T-helper 2 cell treated with Interferon-gamma antibody and Interleukin-4, amounts not matched to agents 5 μg/mL and 100 μg/mL, for 36 hours (primary cell): ENCODE results near the gene ACER1.

Experiments used
- DNase-seq: peaks from one replicate; pipeline ENCODE4 v3.0.0; 2021; ENCODE audit warnings: low spot score
- H3K27ac Mint-ChIP-seq: one replicate; pipeline ENCODE4 v1.8.0; 2021; ENCODE audit warnings: mild to moderate bottlenecking, mixed read lengths
- H3K27me3 Mint-ChIP-seq: one replicate; pipeline ENCODE4 v1.8.0; 2021; ENCODE audit warnings: low read depth, mixed read lengths
- H3K36me3 Mint-ChIP-seq: one replicate; pipeline ENCODE4 v1.8.0; 2021; ENCODE audit warnings: low read depth, mixed read lengths
- H3K4me1 Mint-ChIP-seq: one replicate; pipeline ENCODE4 v1.8.0; 2021; ENCODE audit warnings: low read depth, mixed read lengths
- H3K4me3 Mint-ChIP-seq: one replicate; pipeline ENCODE4 v1.8.0; 2022; ENCODE audit warnings: mild to moderate bottlenecking, moderate library complexity, mixed read lengths
- H3K9me3 Mint-ChIP-seq: one replicate; pipeline ENCODE4 v1.8.0; 2021; ENCODE audit warnings: mixed read lengths

ACER1 gene

GRCh38 chr19:6272411-6272791 lies 61.0 kb downstream of the ACER1 start:
- H3K4me1 Mint-ChIP-seq, result peaks cover 16% of the 10 kb centered on the region
- peak overlapping the region; percentile 17 for H3K27ac Mint-ChIP-seq
- no peaks in the 10 kb centered on the region for H3K27me3 Mint-ChIP-seq
- H3K4me3 Mint-ChIP-seq, result no peak overlapping the region
- H3K9me3 Mint-ChIP-seq, result no peaks in the 10 kb centered on the region
- no peak for DNase-seq
- peaks cover 18% of the 10 kb centered on the region for H3K36me3 Mint-ChIP-seq

- DNase-seq, result no peak
- H3K9me3 Mint-ChIP-seq, result no peaks in the 10 kb centered on the region
- H3K4me3 Mint-ChIP-seq, result no peak overlapping the region
- peaks cover 19% of the 10 kb centered on the region for H3K36me3 Mint-ChIP-seq
- H3K27ac Mint-ChIP-seq, result peak overlapping the region; percentile 17
- H3K4me1 Mint-ChIP-seq, result peaks cover 14% of the 10 kb centered on the region
- H3K27me3 Mint-ChIP-seq, result no peaks in the 10 kb centered on the region
Measured at GRCh38 chr19:6271721-6272410, 61.5 kb downstream of the ACER1 start.

- no peak for DNase-seq
- peak overlapping the region; percentile 20 for H3K27ac Mint-ChIP-seq
- H3K27me3 Mint-ChIP-seq, result no peaks in the 10 kb centered on the region
- H3K4me1 Mint-ChIP-seq, result peaks cover 12% of the 10 kb centered on the region
- no peaks in the 10 kb centered on the region for H3K9me3 Mint-ChIP-seq
- no peak overlapping the region for H3K4me3 Mint-ChIP-seq
- H3K36me3 Mint-ChIP-seq, result peaks cover 17% of the 10 kb centered on the region
Measured at GRCh38 chr19:6271251-6271650, 62.2 kb downstream of the ACER1 start.

DNA sequence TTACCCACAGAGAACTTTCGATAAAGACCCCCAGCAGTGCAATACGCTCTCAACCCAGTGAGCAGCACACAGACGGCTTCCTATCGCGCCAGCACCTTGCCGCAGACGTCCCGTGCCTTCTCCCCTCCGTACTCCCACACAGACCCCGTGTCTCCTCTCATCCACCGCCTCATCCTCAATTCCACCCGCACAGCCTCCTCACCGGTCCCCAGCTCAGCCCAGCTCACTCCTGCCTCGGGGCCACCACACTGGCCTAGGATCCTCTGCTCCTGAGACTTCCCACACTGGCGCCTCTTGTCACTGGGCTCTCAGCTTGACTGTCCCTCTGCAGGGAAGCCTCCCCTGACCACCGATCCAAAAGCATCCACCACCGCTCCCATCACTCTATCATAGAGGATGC lies 62.6 kb downstream of the ACER1 start:
- H3K27ac Mint-ChIP-seq, result peak overlapping the region; percentile 20
- DNase-seq, result no peak
- no peak overlapping the region for H3K4me3 Mint-ChIP-seq
- no peaks in the 10 kb centered on the region for H3K9me3 Mint-ChIP-seq
- peaks cover 17% of the 10 kb centered on the region for H3K36me3 Mint-ChIP-seq
- H3K4me1 Mint-ChIP-seq, result peaks cover 12% of the 10 kb centered on the region
- no peaks in the 10 kb centered on the region for H3K27me3 Mint-ChIP-seq

DNA sequence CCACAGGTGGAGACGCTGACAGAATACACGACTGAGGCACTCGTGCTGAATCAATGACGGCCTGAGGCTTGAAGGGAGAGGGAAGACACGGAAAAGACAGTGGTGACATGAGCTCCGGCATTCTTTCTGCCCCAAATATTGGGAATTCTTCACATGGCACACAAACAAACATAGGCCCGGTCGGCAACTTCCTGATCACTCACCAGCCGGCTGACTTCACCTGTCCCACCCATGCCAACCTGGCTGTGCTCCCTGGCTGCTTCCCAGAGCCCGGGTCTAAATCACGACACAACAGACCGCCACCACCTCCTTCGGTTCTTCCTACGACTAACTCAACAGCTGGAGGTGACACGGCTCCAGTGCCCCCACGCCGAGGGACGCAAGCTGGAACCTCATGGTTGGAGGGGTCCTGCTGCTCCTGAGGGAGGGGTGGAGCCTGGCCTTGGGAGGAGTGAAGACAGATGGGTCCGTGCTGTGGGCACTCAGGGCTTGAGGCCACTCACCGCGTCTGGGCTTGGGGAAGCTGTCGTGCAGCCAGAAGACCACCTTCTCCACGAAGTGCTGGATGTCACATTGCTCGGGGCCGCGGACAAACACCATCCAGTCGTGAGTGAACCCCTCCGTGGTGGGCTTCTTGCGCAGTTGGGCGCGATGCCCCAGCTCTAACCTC lies 63.2 kb downstream of the ACER1 start:
- Mint-ChIP-seq H3K9me3 (no peaks in the 10 kb centered on the region), H3K27me3 (no peaks in the 10 kb centered on the region), H3K4me3 (no peak overlapping the region), H3K27ac (no peak overlapping the region), H3K4me1 (peaks cover 12% of the 10 kb centered on the region), H3K36me3 (peaks cover 17% of the 10 kb centered on the region)
- DNase-seq, result no peak

GRCh38 chr19:6269101-6269886 lies 64.1 kb downstream of the ACER1 start:
- Mint-ChIP-seq H3K4me3 (no peak overlapping the region), H3K27ac (no peak overlapping the region), H3K9me3 (no peaks in the 10 kb centered on the region), H3K27me3 (no peaks in the 10 kb centered on the region), H3K4me1 (peaks cover 12% of the 10 kb centered on the region), H3K36me3 (peaks cover 21% of the 10 kb centered on the region)
- no peak for DNase-seq

DNA sequence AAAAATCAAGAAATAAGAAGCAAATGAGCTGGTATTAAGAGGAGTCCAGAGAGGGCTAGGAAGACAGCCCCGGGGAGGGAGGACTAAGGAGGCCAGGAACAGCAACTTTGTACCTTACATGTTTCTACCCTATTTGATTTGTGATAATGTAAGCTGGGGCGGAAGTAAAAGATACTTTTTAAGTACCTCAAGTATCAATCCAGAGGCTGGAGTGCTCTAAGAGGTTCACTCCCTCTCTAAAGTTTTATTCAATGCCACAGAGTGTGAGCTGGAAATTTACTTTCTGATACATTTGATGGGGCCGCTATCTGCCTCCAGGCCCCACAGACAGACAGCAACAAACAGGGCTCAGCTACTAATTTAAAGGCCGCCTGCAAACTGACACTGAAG lies 65.0 kb downstream of the ACER1 start:
- peak overlapping the region; percentile 34 for H3K27ac Mint-ChIP-seq

GRCh38 chr19:6267552-6268381 lies 65.6 kb downstream of the ACER1 start:
- H3K27ac Mint-ChIP-seq, result peak overlapping the region; percentile 34
- peaks cover 25% of the 10 kb centered on the region for H3K36me3 Mint-ChIP-seq
- DNase-seq, result no peak
- H3K4me1 Mint-ChIP-seq, result peaks cover 12% of the 10 kb centered on the region
- H3K9me3 Mint-ChIP-seq, result no peaks in the 10 kb centered on the region
- no peak overlapping the region for H3K4me3 Mint-ChIP-seq
- H3K27me3 Mint-ChIP-seq, result no peaks in the 10 kb centered on the region

More for the DNA sequence above, 65.0 kb downstream of the ACER1 start:
- Mint-ChIP-seq H3K9me3 (no peaks in the 10 kb centered on the region), H3K36me3 (peaks cover 22% of the 10 kb centered on the region), H3K4me3 (no peak overlapping the region), H3K27me3 (no peaks in the 10 kb centered on the region), H3K4me1 (peaks cover 10% of the 10 kb centered on the region)
- DNase-seq, result no peak

- no peaks in the 10 kb centered on the region for H3K27me3 Mint-ChIP-seq
- no peak overlapping the region for H3K4me3 Mint-ChIP-seq
- H3K9me3 Mint-ChIP-seq, result no peaks in the 10 kb centered on the region
- H3K36me3 Mint-ChIP-seq, result peaks cover 23% of the 10 kb centered on the region
- H3K27ac Mint-ChIP-seq, result no peak overlapping the region
- peaks cover 4% of the 10 kb centered on the region for H3K4me1 Mint-ChIP-seq
- no peak for DNase-seq
Measured at GRCh38 chr19:6264803-6265202, 68.6 kb downstream of the ACER1 start.

DNA sequence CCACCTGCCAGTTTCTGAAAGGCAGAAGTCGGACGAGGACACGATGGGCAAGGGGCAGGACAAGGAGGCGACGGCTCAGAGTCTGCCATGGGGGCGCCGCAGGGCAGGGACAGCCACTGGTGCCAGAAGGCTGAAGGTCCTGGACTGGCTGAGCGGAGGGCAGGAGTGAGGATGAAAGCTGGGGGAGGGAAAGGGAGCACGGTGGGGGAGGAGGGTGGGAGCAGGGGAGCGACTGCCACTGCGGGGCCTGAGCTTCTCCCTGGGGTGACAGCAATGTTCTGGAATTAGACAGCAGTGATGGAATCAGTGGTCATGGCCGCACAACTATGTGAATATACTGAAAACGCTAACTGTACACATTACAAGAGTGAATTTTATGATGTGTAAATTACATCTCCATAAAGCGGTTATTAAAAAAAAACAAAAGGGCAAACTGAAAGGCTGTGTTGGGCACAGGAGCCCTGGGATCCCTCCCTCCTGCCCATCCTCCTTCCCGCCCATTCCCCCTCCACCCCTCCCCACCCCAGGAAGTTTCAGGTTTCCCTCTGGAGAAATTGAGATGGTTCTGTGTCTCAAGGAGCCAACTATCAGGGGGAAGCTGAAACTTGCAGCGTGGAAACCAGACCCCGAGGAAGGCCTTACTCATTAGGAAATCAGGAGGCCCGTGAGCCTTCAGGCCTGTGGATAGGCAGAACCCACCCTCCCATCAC lies 69.5 kb downstream of the ACER1 start:
- Mint-ChIP-seq H3K27ac (no peak overlapping the region), H3K9me3 (no peaks in the 10 kb centered on the region), H3K4me3 (no peak overlapping the region), H3K36me3 (peaks cover 28% of the 10 kb centered on the region), H3K4me1 (peaks cover 4% of the 10 kb centered on the region), H3K27me3 (no peaks in the 10 kb centered on the region)
- DNase-seq, result no peak

- Mint-ChIP-seq H3K27me3 (no peaks in the 10 kb centered on the region), H3K27ac (no peak overlapping the region), H3K4me1 (peaks cover 4% of the 10 kb centered on the region), H3K36me3 (peaks cover 29% of the 10 kb centered on the region), H3K9me3 (no peaks in the 10 kb centered on the region), H3K4me3 (no peak overlapping the region)
- DNase-seq, result no peak
Measured at GRCh38 chr19:6263306-6263705, 70.1 kb downstream of the ACER1 start.

- peaks cover 24% of the 10 kb centered on the region for H3K36me3 Mint-ChIP-seq
- no peak overlapping the region for H3K27ac Mint-ChIP-seq
Measured at GRCh38 chr19:6262519-6262918, 70.9 kb downstream of the ACER1 start.

DNA sequence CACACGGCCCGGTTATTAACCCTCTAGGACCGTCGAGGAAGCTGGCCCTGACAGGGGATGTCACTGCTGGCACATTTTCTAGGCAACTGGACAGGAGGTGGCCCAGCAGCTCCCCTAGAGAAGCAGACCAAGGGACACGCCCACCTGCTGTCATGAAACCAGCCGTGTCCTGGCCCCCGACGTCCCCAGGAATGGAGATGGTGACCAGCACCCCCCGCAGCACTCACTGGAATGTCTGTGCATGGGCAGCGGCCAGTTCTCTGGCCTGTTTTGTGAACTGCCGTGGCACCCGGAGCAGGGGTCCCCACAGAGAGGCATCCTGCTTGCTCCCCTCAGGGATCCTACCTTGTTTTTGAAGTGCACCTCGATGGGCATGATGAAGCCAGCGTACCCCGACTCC lies 71.5 kb downstream of the ACER1 start:
- H3K9me3 Mint-ChIP-seq, result no peaks in the 10 kb centered on the region
- no peak overlapping the region for H3K4me3 Mint-ChIP-seq
- no peak overlapping the region for H3K27ac Mint-ChIP-seq
- DNase-seq, result no peak
- peaks cover 2% of the 10 kb centered on the region for H3K4me1 Mint-ChIP-seq
- H3K36me3 Mint-ChIP-seq, result peaks cover 23% of the 10 kb centered on the region
- H3K27me3 Mint-ChIP-seq, result no peaks in the 10 kb centered on the region

More at GRCh38 chr19:6262519-6262918, 70.9 kb downstream of the ACER1 start:
- Mint-ChIP-seq H3K4me1 (peaks cover 2% of the 10 kb centered on the region), H3K9me3 (no peaks in the 10 kb centered on the region), H3K27me3 (no peaks in the 10 kb centered on the region), H3K4me3 (no peak overlapping the region)
- DNase-seq, result no peak
